T-helper 17 cell (primary cell): Measurements from ENCODE around the gene LRRC8E. TPM values are rescaled to one million over a fixed set of nuclear protein-coding genes. Genes with fewer than 3 reads are reported as not detected.

Source experiments
- ATAC-seq: fragments of 150-1000 bp; cut with Tn5 transposase; 2 replicates; pipeline ENCODE4 v1.10.0; 2021; ENCODE audit warnings: mild to moderate bottlenecking, moderate library complexity
- DNase-seq, 3 donors: peaks; one replicate each; pipeline versions ENCODE4 v3.0.0 to v3.0.0-alpha.2; 2020 to 2021
- H3K9me3 ChIP-seq: one replicate; pipeline ENCODE4 v1.7.0; 2013; ENCODE audit warnings: low read length, mild to moderate bottlenecking; ENCODE audit not compliant: control insufficient read depth, poor library complexity, severe bottlenecking
- H3K27ac Mint-ChIP-seq: one replicate; pipeline ENCODE4 v1.8.0; 2022; ENCODE audit warnings: mild to moderate bottlenecking, moderate library complexity, mixed read lengths
- H3K27me3 Mint-ChIP-seq: one replicate; pipeline ENCODE4 v1.8.0; 2022; ENCODE audit warnings: mixed read lengths
- H3K36me3 Mint-ChIP-seq: one replicate; pipeline ENCODE4 v1.8.0; 2022; ENCODE audit warnings: low read depth, mixed read lengths
- H3K4me1 Mint-ChIP-seq: one replicate; pipeline ENCODE4 v1.8.0; 2022; ENCODE audit warnings: mild to moderate bottlenecking, mixed read lengths
- H3K4me3 Mint-ChIP-seq: one replicate; pipeline ENCODE4 v1.8.0; 2022; ENCODE audit warnings: mild to moderate bottlenecking, moderate library complexity, mixed read lengths
- total RNA-seq, 4 donors: library from RNA in 2 of 4; stranded (reverse) in 2 of 4; gene quantifications; one replicate each; pipeline ENCODE4 v1.2.3 and lab custom pipeline; 2022 to 2026

LRRC8E gene
- total RNA-seq, 2 donors from 2014 or later, result not detected

DNA sequence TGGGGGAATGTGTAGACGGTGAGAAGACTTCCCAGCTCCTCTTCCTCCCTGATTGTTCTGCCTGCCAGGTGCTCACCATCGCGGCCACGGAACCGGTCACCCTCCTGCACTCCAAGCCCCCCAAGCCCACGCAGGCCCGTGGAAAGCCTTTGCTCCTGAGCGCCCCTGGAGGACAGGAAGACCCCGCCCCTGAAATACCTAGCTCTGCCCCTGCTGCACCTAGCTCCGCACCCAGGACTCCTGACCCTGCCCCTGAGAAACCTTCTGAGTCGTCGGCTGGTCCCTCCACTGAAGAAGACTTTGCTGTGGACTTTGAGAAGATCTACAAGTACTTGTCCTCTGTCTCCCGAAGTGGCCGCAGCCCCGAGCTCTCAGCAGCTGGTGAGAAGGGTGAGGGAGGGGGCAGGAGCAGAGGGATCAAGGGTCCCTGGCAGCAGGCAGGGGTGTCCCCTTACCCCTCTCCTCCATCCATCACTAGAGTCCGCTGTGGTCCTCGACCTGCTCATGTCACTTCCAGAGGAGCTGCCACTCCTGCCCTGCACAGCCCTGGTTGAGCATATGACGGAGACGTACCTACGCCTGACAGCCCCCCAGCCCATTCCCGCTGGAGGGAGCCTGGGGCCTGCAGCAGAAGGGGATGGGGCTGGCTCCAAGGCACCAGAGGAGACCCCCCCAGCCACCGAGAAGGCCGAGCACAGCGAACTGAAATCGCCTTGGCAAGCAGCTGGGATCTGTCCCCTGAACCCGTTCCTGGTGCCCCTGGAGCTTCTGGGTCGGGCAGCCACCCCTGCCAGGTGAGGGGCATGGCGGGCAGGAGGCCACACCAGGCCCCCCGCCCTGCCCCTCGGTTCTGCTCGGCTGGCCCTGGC, 33.9 kb downstream of the LRRC8E start:
- no peak overlapping the region for H3K27ac Mint-ChIP-seq

GRCh38 chr19:7922836-7923195, 34.5 kb downstream of the LRRC8E start:
- ATAC-seq (no peak), DNase-seq (no peak)
- H3K9me3 ChIP-seq, result no peaks in the 10 kb centered on the region
- Mint-ChIP-seq H3K27me3 (peaks cover 4% of the 10 kb centered on the region), H3K36me3 (peaks cover 2% of the 10 kb centered on the region), H3K27ac (no peak overlapping the region), H3K4me3 (peak overlapping the region; percentile 45), H3K4me1 (peaks cover 24% of the 10 kb centered on the region)

More for the DNA sequence above, 33.9 kb downstream of the LRRC8E start:
- H3K9me3 ChIP-seq, result no peaks in the 10 kb centered on the region
- Mint-ChIP-seq H3K27me3 (peaks cover 4% of the 10 kb centered on the region), H3K36me3 (peaks cover 2% of the 10 kb centered on the region), H3K4me3 (no peak overlapping the region), H3K4me1 (peaks cover 24% of the 10 kb centered on the region)
- DNase-seq (no peak), ATAC-seq (no peak)

DNA sequence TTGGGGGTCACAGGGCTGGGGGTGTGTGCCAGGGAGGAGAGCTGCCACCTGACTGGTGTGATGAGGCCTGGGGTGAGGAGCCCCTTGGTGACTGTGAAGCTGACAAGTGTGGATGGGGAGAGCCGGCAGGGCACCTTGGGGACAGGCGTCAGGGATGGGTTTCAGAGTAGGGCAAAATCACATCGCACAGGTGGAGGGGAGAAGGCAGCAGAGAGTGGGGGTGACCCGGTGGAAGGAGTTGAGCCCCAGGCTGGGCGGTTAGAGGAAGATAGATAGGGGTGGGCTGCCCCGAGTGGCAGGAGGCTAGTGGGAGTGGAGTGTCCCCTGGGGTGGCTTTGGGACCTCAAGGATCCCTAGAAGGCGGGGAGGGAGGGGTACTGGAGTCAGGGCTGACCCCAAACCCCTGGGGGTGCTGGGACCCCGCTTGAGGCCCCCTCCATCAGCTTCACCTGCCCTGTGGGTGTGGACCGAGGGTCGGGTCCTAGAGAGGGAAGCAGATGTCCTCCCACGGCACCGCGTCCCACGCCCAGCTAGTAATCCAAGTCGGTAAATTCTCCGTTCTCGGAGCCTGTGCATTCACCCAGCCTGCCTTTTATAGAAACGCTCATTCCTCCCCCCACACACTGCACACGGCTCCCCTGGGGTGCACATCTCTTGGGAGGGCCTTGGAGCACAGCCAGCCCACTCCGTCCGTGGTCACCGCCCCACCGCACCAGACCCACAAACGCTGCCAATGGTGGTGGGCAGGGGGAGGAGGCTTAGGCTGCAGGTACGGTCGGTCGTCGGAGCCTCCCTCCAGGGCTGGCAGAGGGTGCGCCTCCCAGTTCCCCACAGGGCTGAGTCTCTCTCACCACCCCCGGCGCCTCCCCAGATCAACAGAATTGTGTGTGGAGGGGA, 35.2 kb downstream of the LRRC8E start:
- ATAC-seq (no peak), DNase-seq (no peak)
- Mint-ChIP-seq H3K36me3 (peaks cover 2% of the 10 kb centered on the region), H3K4me1 (peaks cover 24% of the 10 kb centered on the region), H3K4me3 (peak overlapping the region; percentile 50), H3K27ac (no peak overlapping the region), H3K27me3 (peaks cover 4% of the 10 kb centered on the region)
- H3K9me3 ChIP-seq, result no peaks in the 10 kb centered on the region

DNA sequence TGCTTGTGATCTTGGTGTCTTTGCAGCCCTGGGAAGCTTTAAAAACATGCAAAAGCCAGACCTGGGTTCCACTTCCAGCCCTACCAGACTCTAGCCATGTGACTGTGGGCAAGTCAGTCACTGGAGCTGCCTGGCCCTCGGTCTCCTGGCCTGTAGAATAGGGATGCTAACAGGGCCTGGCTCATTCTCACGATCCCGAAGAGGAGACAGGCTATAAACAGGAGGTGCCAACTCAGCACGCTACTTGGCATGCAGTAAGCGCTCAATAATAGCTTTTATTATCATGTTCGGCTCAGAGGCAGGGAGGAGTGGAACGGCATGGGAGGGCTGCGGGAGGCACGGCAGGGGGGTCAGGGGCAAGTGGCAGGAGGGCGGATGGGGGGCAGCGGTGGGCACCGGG, 35.9 kb downstream of the LRRC8E start:
- Mint-ChIP-seq H3K4me3 (peak overlapping the region; percentile 79), H3K4me1 (peaks cover 28% of the 10 kb centered on the region), H3K27ac (no peak overlapping the region), H3K36me3 (peaks cover 2% of the 10 kb centered on the region), H3K27me3 (peaks cover 4% of the 10 kb centered on the region)
- ATAC-seq, result no peak
- DNase-seq, result no peak
- H3K9me3 ChIP-seq, result no peaks in the 10 kb centered on the region

DNA sequence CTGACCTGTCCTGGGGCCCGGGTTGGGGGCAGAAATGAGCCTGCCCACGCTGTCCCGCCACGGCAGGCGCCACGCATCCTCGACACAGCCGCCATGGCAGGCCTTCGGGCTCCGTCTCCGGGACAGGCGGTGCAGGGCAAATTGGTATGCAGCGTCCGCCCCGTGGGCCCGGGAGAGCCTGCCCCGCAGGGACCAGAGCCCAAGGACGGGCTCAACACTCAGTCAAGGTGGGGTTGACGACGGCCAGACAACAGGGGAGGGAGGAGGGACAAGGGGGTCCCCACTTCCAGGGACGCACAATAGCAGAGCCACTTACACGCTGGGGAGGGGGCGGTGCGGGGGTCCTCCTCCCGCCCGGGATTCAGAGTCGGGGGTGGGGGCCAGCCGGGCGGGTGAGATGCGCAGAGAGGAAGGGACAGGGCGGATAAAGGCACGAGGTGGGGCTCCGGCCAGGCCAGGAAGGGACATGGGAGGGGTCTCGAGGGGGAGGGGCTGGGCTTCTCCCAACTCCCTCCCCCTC, 36.4 kb downstream of the LRRC8E start:
- Mint-ChIP-seq H3K27me3 (peaks cover 4% of the 10 kb centered on the region), H3K36me3 (peaks cover 1% of the 10 kb centered on the region), H3K27ac (peak overlapping the region; percentile 29), H3K4me1 (peaks cover 27% of the 10 kb centered on the region), H3K4me3 (peak overlapping the region; percentile 79)
- DNase-seq (no peak), ATAC-seq (no peak)
- no peaks in the 10 kb centered on the region for H3K9me3 ChIP-seq

GRCh38 chr19:7925171-7925851, 37.0 kb downstream of the LRRC8E start:
- DNase-seq, result peak; percentile 64 to 73 (median 67)
- peak overlapping the region; percentile 88 for H3K4me3 Mint-ChIP-seq
- H3K4me1 Mint-ChIP-seq, result peaks cover 22% of the 10 kb centered on the region
- H3K9me3 ChIP-seq, result no peaks in the 10 kb centered on the region
- peak; percentile 19 for ATAC-seq
- H3K36me3 Mint-ChIP-seq, result no peaks in the 10 kb centered on the region
- no peaks in the 10 kb centered on the region for H3K27me3 Mint-ChIP-seq
- peak overlapping the region; percentile 29 for H3K27ac Mint-ChIP-seq

DNA sequence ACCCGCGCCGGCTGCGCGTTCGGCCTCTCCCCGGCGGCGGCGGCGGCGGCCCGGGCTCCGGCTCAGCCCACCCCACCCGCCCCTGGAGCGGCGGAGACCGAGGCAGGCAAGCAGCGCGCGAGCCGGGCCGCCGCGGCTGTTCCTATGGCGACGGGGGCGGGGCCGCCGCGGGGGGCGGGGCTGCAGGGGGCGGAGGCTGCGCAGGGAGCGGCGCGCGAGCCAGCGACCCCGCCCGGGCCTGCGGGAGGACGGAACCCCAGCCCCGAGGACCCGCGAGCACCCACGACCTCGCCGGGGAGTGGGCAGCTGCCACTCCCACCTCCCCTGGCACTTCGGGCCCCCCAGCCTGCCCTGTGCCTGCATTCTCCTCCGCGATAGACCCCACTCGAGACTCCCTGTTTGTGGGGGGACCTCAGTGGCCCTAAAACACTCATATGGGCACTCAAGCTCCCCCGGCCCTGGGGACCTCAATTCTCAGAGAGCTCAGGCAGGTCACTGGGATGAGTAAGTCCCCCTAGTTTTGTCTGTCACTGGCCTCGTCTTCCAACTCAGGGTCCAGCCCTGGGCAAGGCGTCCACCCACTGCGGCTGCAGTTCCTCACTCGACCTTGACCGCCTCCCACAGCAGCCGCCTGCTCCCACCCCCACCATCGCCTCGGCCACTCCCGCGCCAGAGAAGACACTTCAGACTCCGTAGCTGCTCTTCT, 37.9 kb downstream of the LRRC8E start, which contains the start of gene CTXN1:
TSS of gene CTXN1 (minus strand) at position 115 of the 706 bp plus-strand sequence. CDS start 597 bp downstream, outside the sequence.
- peak within 1 kb of the TSS; percentile 88 for H3K4me3 Mint-ChIP-seq
- ATAC-seq (peak; percentile 64), DNase-seq (peak; percentile 78 to 83 (median 82))
- peak within 1 kb of the TSS; percentile 37 for H3K27ac Mint-ChIP-seq
- peaks cover 19% of the 10 kb centered on the region for H3K4me1 Mint-ChIP-seq
- no peaks in the 10 kb centered on the region for H3K27me3 Mint-ChIP-seq
- no peaks in the 10 kb centered on the region for H3K36me3 Mint-ChIP-seq
- no peaks in the 10 kb centered on the region for H3K9me3 ChIP-seq

- no peaks in the 10 kb centered on the region for H3K27me3 Mint-ChIP-seq
- H3K27ac Mint-ChIP-seq, result peak overlapping the region; percentile 37
- H3K4me1 Mint-ChIP-seq, result peaks cover 16% of the 10 kb centered on the region
- no peaks in the 10 kb centered on the region for H3K9me3 ChIP-seq
- DNase-seq (no peak), ATAC-seq (no peak)
- H3K4me3 Mint-ChIP-seq, result peak overlapping the region; percentile 84
- no peaks in the 10 kb centered on the region for H3K36me3 Mint-ChIP-seq
Measured at GRCh38 chr19:7926727-7927604, 38.7 kb downstream of the LRRC8E start.

DNA sequence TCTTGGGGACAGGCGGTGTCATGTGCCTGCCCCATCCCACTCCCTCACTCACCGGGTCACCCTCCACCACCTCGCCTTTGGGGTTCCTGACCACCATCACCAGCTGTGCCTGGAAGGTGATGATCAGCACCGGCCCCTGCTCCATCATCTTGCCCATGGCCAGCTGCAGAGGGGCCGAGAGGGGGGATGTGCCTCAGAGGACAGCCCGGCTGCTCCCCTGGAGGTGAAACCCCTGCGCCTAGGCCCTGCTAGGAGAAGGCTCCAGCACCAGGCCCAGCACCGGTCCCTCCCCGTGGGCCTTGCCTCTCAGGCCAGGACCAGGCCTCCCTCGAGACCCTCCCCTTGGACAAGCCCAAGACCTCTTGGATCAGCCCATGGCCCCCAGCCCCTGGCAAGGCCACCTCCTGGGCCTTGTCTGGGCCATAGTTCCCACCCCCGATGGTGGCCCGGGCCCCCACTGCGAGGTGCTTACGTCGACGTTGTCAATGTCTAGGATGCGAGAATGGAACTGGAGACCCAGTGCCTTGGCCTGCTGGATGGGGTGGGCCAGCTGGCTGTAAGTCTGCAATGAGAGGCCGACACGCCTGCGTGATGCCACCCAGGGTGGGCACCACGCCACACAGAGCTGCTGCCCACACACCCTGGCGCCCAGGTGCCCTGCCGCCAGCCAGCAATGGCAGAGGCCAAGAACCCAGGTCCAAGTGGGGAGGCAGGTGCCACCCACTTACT, 39.5 kb downstream of the LRRC8E start:
- H3K4me1 Mint-ChIP-seq, result peaks cover 13% of the 10 kb centered on the region
- ATAC-seq (no peak), DNase-seq (no peak)
- H3K27ac Mint-ChIP-seq, result peak overlapping the region; percentile 70
- H3K4me3 Mint-ChIP-seq, result peak overlapping the region; percentile 19
- H3K9me3 ChIP-seq, result no peaks in the 10 kb centered on the region
- no peaks in the 10 kb centered on the region for H3K27me3 Mint-ChIP-seq
- no peaks in the 10 kb centered on the region for H3K36me3 Mint-ChIP-seq

- no peaks in the 10 kb centered on the region for H3K9me3 ChIP-seq
- peaks cover 10% of the 10 kb centered on the region for H3K4me1 Mint-ChIP-seq
- no peak for ATAC-seq
- DNase-seq, result no peak
- no peaks in the 10 kb centered on the region for H3K36me3 Mint-ChIP-seq
- H3K4me3 Mint-ChIP-seq, result no peak overlapping the region
- peak overlapping the region; percentile 70 for H3K27ac Mint-ChIP-seq
- H3K27me3 Mint-ChIP-seq, result no peaks in the 10 kb centered on the region
Measured at GRCh38 chr19:7928334-7928706, 40.0 kb downstream of the LRRC8E start.
